IPS-18c (cell line): ENCODE results near the gene SMAD3.
"Not testable (repeated sequence)": the region's sequence is repeated elsewhere in the genome, so short reads cannot be mapped to it uniquely, and the experiment has no call there.

Source experiments
- H3K4me3 ChIP-seq: 2 replicates; pipeline ENCODE4 v1.7.0; 2013; ENCODE audit warnings: low read depth, mild to moderate bottlenecking, low read length, moderate library complexity; ENCODE audit not compliant: insufficient read depth
- H3K9me3 ChIP-seq: one replicate; pipeline ENCODE4 v1.6.1; 2013; ENCODE audit warnings: mild to moderate bottlenecking, low read length, moderate library complexity; ENCODE audit not compliant: control insufficient read depth, insufficient read depth

SMAD3 gene

GRCh38 chr15:67123291-67123690 lies 57.9 kb downstream of the SMAD3 start:
- not testable (repeated sequence) for H3K9me3 ChIP-seq, H3K4me3 ChIP-seq

GRCh38 chr15:67124111-67124510 lies 58.7 kb downstream of the SMAD3 start:
- peaks cover 2% of the 10 kb centered on the region for H3K9me3 ChIP-seq
- no peak overlapping the region for H3K4me3 ChIP-seq

GRCh38 chr15:67124911-67125588 lies 59.6 kb downstream of the SMAD3 start:
- Histone ChIP-seq H3K9me3 (peaks cover 2% of the 10 kb centered on the region), H3K4me3 (no peak overlapping the region)

- H3K4me3 ChIP-seq, result no peak overlapping the region
- H3K9me3 ChIP-seq, result peaks cover 2% of the 10 kb centered on the region
These were observed 60.4 kb downstream of the SMAD3 start for GRCh38 chr15:67125589-67126502.

- peaks cover 2% of the 10 kb centered on the region for H3K9me3 ChIP-seq
- H3K4me3 ChIP-seq, result no peak overlapping the region
These were observed 61.3 kb downstream of the SMAD3 start for GRCh38 chr15:67126551-67127330.

GRCh38 chr15:67127331-67127664 lies 61.9 kb downstream of the SMAD3 start:
- Histone ChIP-seq H3K4me3 (no peak overlapping the region), H3K9me3 (peaks cover 2% of the 10 kb centered on the region)

GRCh38 chr15:67127965-67128364 lies 62.6 kb downstream of the SMAD3 start:
- no peak overlapping the region for H3K4me3 ChIP-seq
- peaks cover 2% of the 10 kb centered on the region for H3K9me3 ChIP-seq

GRCh38 chr15:67130166-67130565 lies 64.8 kb downstream of the SMAD3 start:
- no peak overlapping the region for H3K4me3 ChIP-seq

GRCh38 chr15:67130673-67131601 lies 65.5 kb downstream of the SMAD3 start:
- Histone ChIP-seq H3K9me3 (no peaks in the 10 kb centered on the region), H3K4me3 (no peak overlapping the region)

More at GRCh38 chr15:67130166-67130565, 64.8 kb downstream of the SMAD3 start:
- H3K9me3 ChIP-seq, result no peaks in the 10 kb centered on the region

- H3K4me3 ChIP-seq, result no peak overlapping the region
- H3K9me3 ChIP-seq, result no peaks in the 10 kb centered on the region
These were observed 66.9 kb downstream of the SMAD3 start for GRCh38 chr15:67132276-67132675.

- Histone ChIP-seq H3K9me3 (no peaks in the 10 kb centered on the region), H3K4me3 (no peak overlapping the region)
These were observed 67.6 kb downstream of the SMAD3 start for GRCh38 chr15:67133026-67133425.

GRCh38 chr15:67133738-67134066 lies 68.3 kb downstream of the SMAD3 start:
- H3K4me3 ChIP-seq, result no peak overlapping the region

GRCh38 chr15:67134067-67134838 lies 68.9 kb downstream of the SMAD3 start:
- no peak overlapping the region for H3K4me3 ChIP-seq
- no peaks in the 10 kb centered on the region for H3K9me3 ChIP-seq

More at GRCh38 chr15:67133738-67134066, 68.3 kb downstream of the SMAD3 start:
- H3K9me3 ChIP-seq, result no peaks in the 10 kb centered on the region

GRCh38 chr15:67134871-67135492 lies 69.6 kb downstream of the SMAD3 start:
- H3K9me3 ChIP-seq, result no peaks in the 10 kb centered on the region

GRCh38 chr15:67135494-67135893 lies 70.1 kb downstream of the SMAD3 start:
- Histone ChIP-seq H3K4me3 (no peak overlapping the region), H3K9me3 (no peaks in the 10 kb centered on the region)

More at GRCh38 chr15:67134871-67135492, 69.6 kb downstream of the SMAD3 start:
- H3K4me3 ChIP-seq, result no peak overlapping the region

- no peaks in the 10 kb centered on the region for H3K9me3 ChIP-seq
- H3K4me3 ChIP-seq, result no peak overlapping the region
These were observed 71.4 kb downstream of the SMAD3 start for GRCh38 chr15:67136802-67137201.
